Measurements from ENCODE around the gene ACSF2.

DNA sequence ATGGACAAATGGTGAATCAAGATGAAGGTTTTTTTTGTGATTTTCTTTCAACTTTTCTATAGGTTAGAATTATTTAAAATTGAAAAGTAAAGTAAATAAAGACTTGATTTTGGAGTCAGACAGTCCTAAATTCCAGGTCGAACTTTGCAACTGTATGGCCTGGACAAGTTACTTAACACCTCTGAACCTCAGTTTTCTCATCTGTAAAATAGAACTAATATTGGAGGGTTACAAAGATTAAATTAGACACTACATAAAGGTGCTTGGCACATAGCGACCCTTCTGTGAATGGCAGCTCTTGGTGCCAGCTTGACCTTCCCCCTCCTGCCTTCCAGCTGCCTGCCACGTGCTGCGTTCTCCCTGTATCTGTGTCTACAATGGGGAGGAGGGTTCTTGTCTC lies 55.6 kb downstream of the ACSF2 start:
- TF ChIP-seq, protein P1, sequence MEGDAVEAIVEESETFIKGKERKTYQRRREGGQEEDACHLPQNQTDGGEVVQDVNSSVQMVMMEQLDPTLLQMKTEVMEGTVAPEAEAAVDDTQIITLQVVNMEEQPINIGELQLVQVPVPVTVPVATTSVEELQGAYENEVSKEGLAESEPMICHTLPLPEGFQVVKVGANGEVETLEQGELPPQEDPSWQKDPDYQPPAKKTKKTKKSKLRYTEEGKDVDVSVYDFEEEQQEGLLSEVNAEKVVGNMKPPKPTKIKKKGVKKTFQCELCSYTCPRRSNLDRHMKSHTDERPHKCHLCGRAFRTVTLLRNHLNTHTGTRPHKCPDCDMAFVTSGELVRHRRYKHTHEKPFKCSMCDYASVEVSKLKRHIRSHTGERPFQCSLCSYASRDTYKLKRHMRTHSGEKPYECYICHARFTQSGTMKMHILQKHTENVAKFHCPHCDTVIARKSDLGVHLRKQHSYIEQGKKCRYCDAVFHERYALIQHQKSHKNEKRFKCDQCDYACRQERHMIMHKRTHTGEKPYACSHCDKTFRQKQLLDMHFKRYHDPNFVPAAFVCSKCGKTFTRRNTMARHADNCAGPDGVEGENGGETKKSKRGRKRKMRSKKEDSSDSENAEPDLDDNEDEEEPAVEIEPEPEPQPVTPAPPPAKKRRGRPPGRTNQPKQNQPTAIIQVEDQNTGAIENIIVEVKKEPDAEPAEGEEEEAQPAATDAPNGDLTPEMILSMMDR (IDR thresholded peaks at IDR 0.05): no peak
- no peak for TF ChIP-seq POLR2AphosphoS5 (IDR thresholded peaks at IDR 0.05)
